Measurements from ENCODE around the gene CTSA. TPM values are rescaled to one million over a fixed set of nuclear protein-coding genes. Genes with fewer than 3 reads are reported as not detected.

CTSA gene
- total RNA-seq, 1 donor from 2014 or later: 92.1 TPM

- TF ChIP-seq, protein P1, sequence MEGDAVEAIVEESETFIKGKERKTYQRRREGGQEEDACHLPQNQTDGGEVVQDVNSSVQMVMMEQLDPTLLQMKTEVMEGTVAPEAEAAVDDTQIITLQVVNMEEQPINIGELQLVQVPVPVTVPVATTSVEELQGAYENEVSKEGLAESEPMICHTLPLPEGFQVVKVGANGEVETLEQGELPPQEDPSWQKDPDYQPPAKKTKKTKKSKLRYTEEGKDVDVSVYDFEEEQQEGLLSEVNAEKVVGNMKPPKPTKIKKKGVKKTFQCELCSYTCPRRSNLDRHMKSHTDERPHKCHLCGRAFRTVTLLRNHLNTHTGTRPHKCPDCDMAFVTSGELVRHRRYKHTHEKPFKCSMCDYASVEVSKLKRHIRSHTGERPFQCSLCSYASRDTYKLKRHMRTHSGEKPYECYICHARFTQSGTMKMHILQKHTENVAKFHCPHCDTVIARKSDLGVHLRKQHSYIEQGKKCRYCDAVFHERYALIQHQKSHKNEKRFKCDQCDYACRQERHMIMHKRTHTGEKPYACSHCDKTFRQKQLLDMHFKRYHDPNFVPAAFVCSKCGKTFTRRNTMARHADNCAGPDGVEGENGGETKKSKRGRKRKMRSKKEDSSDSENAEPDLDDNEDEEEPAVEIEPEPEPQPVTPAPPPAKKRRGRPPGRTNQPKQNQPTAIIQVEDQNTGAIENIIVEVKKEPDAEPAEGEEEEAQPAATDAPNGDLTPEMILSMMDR (IDR thresholded peaks at IDR 0.05; ENCODE audit: unreplicated experiment): no peak
- no peaks in the 10 kb centered on the region for H3K9me3 Mint-ChIP-seq (ENCODE audit: low read depth)
- peaks cover 2% of the 10 kb centered on the region for H3K36me3 Mint-ChIP-seq (ENCODE audit: insufficient read depth)
- H3K4me1 Mint-ChIP-seq (ENCODE audit: low read depth): peaks cover 2% of the 10 kb centered on the region
- H3K27ac Mint-ChIP-seq: no peak overlapping the region
- H3K27me3 Mint-ChIP-seq: peaks cover 3% of the 10 kb centered on the region
- no peak for DNase-seq (ENCODE audit: low spot score, unreplicated experiment)
- no peak overlapping the region for H3K4me3 Mint-ChIP-seq (ENCODE audit: low read depth)
Measured at GRCh38 chr20:45913116-45913515, 22.0 kb downstream of the CTSA start.

DNA sequence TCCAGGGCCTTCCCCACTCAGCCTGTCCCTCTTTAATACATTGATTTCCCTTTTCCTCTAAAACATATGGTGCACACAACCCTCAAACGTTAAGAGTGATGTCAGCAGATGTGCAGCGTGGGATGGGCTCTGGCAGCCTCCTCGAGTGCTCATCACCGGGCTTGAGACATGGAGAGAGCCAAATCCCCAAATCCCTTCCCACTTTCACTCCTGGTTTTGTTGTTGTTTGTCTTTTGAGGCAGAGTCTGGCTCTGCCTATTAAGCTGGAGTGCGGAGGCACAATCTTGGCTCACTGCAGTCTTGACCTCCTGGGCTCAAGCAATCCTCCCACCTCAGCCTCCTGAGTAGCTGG lies 26.6 kb downstream of the CTSA start:
- no peak overlapping the region for H3K27ac Mint-ChIP-seq
- H3K36me3 Mint-ChIP-seq (ENCODE audit: insufficient read depth): no peaks in the 10 kb centered on the region
- TF ChIP-seq, protein P1 (IDR thresholded peaks at IDR 0.05; ENCODE audit: unreplicated experiment): no peak
- no peaks in the 10 kb centered on the region for H3K4me1 Mint-ChIP-seq (ENCODE audit: low read depth)
- DNase-seq (ENCODE audit: low spot score, unreplicated experiment): no peak
- no peak overlapping the region for H3K4me3 Mint-ChIP-seq (ENCODE audit: low read depth)
- no peaks in the 10 kb centered on the region for H3K9me3 Mint-ChIP-seq (ENCODE audit: low read depth)
- H3K27me3 Mint-ChIP-seq: peaks cover 13% of the 10 kb centered on the region

- TF ChIP-seq, protein P1 (IDR thresholded peaks at IDR 0.05; ENCODE audit: unreplicated experiment): no peak
- no peak overlapping the region for H3K4me3 Mint-ChIP-seq (ENCODE audit: low read depth)
- DNase-seq (ENCODE audit: low spot score, unreplicated experiment): no peak
- H3K36me3 Mint-ChIP-seq (ENCODE audit: insufficient read depth): no peaks in the 10 kb centered on the region
- H3K4me1 Mint-ChIP-seq (ENCODE audit: low read depth): no peaks in the 10 kb centered on the region
- peaks cover 13% of the 10 kb centered on the region for H3K27me3 Mint-ChIP-seq
- H3K9me3 Mint-ChIP-seq (ENCODE audit: low read depth): no peaks in the 10 kb centered on the region
- no peak overlapping the region for H3K27ac Mint-ChIP-seq
Measured at GRCh38 chr20:45918182-45918737, 27.1 kb downstream of the CTSA start.

DNA sequence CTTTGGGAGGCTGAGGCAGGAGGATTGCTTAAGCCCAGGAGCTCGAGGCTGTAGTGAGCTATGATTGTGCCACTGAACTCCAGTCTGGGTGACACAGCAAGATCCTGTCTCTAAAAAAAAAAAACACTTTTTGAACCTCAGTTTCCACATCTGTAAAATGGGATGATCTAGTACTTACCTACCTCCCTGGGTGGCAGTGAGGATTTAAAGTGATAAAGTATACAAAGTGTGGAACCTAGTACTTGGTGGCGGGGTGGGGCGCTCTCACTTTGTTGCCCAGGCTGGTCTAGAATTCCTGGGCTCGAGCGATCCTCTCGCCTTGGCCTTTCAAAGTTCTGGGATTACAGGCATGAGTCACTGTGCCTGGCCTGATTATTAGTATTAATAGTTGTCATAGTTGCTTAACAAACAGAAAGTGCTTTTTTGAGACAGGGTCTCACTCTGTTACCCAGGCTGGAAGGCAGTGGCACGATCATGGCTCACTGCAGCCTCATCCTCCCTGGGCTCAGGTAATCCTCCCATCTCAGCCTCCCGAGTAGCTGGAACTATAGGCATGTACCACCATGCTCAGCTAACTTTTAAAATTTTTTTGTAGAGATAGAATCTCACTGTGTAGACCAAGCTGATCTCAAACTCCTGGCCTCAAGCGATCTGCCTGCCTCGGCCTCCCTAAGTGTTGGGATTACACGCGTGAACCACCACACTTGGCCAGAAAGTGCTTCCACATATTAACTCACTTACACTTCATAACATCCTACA lies 27.8 kb downstream of the CTSA start:
- H3K27ac Mint-ChIP-seq: no peak overlapping the region
- H3K36me3 Mint-ChIP-seq (ENCODE audit: insufficient read depth): no peaks in the 10 kb centered on the region
- H3K4me1 Mint-ChIP-seq (ENCODE audit: low read depth): no peaks in the 10 kb centered on the region
- TF ChIP-seq, protein P1 (IDR thresholded peaks at IDR 0.05; ENCODE audit: unreplicated experiment): no peak
- H3K27me3 Mint-ChIP-seq: peaks cover 13% of the 10 kb centered on the region
- H3K4me3 Mint-ChIP-seq (ENCODE audit: low read depth): no peak overlapping the region
- H3K9me3 Mint-ChIP-seq (ENCODE audit: low read depth): no peaks in the 10 kb centered on the region
- DNase-seq (ENCODE audit: low spot score, unreplicated experiment): no peak

GRCh38 chr20:45919542-45920399 lies 28.6 kb downstream of the CTSA start:
- H3K27ac Mint-ChIP-seq: no peak overlapping the region
- no peaks in the 10 kb centered on the region for H3K9me3 Mint-ChIP-seq (ENCODE audit: low read depth)
- H3K27me3 Mint-ChIP-seq: peaks cover 13% of the 10 kb centered on the region
- no peak overlapping the region for H3K4me3 Mint-ChIP-seq (ENCODE audit: low read depth)
- DNase-seq (ENCODE audit: low spot score, unreplicated experiment): no peak
- no peaks in the 10 kb centered on the region for H3K4me1 Mint-ChIP-seq (ENCODE audit: low read depth)
- TF ChIP-seq, protein P1 (IDR thresholded peaks at IDR 0.05; ENCODE audit: unreplicated experiment): no peak
- no peaks in the 10 kb centered on the region for H3K36me3 Mint-ChIP-seq (ENCODE audit: insufficient read depth)
